ENCODE data around the gene ARHGAP22. TPM values are rescaled to one million over a fixed set of nuclear protein-coding genes. Genes with fewer than 3 reads are reported as not detected.

Gene ARHGAP22
- total and polyA plus RNA-seq, 2 experiments from 2014 or later, result 4.8 to 10.7 TPM

DNA sequence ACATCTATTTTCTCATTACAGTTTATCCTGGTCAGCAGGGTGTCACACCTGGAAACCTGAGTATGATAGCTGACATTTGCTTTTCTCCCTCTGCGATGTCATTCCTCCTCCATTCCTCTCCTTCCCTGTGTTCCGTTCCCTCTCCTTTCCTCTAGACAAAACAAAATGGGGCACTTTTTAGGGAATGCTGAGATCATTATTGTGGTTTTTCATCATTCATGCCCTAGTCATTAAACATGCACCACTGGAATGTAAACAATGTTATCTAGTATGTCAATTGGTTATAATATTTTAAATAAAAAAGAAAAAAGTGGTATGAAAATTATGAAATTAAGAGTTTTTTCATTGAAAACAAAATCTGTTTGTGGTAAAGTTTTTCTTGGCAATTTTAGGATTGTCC is 165.8 kb downstream of the ARHGAP22 start (continued):
- TF ChIP-seq CTCF (conservative IDR thresholded peaks at IDR 0.05; ENCODE audit: low read depth in 2 of 2), result no peak
- no peak for TF ChIP-seq ZNF114 (CRISPR knock-in tag; IDR thresholded peaks at IDR 0.05)
- TF ChIP-seq NANOG (IDR thresholded peaks at IDR 0.05; ENCODE audit: borderline replicate concordance), result no peak
- TF ChIP-seq EZH2 (IDR thresholded peaks at IDR 0.05; ENCODE audit: low read depth, unreplicated experiment), result no peak
- TF ChIP-seq JUNB (IDR thresholded peaks at IDR 0.05; ENCODE audit: unreplicated experiment), result no peak
- TF ChIP-seq ZNF331 (CRISPR knock-in tag; IDR thresholded peaks at IDR 0.05; ENCODE audit: low read depth), result no peak
- TF ChIP-seq, protein P1, sequence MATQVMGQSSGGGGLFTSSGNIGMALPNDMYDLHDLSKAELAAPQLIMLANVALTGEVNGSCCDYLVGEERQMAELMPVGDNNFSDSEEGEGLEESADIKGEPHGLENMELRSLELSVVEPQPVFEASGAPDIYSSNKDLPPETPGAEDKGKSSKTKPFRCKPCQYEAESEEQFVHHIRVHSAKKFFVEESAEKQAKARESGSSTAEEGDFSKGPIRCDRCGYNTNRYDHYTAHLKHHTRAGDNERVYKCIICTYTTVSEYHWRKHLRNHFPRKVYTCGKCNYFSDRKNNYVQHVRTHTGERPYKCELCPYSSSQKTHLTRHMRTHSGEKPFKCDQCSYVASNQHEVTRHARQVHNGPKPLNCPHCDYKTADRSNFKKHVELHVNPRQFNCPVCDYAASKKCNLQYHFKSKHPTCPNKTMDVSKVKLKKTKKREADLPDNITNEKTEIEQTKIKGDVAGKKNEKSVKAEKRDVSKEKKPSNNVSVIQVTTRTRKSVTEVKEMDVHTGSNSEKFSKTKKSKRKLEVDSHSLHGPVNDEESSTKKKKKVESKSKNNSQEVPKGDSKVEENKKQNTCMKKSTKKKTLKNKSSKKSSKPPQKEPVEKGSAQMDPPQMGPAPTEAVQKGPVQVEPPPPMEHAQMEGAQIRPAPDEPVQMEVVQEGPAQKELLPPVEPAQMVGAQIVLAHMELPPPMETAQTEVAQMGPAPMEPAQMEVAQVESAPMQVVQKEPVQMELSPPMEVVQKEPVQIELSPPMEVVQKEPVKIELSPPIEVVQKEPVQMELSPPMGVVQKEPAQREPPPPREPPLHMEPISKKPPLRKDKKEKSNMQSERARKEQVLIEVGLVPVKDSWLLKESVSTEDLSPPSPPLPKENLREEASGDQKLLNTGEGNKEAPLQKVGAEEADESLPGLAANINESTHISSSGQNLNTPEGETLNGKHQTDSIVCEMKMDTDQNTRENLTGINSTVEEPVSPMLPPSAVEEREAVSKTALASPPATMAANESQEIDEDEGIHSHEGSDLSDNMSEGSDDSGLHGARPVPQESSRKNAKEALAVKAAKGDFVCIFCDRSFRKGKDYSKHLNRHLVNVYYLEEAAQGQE (IDR thresholded peaks at IDR 0.05; ENCODE audit: unreplicated experiment), result no peak

GRCh38 chr10:48437546-48437945 is 167.3 kb downstream of the ARHGAP22 start:
- no peak overlapping the region for H3K4me3 Mint-ChIP-seq
- TF ChIP-seq POLR2AphosphoS5 (IDR thresholded peaks at IDR 0.05; ENCODE audit: low read depth), result no peak
- TF ChIP-seq EZH2 (IDR thresholded peaks at IDR 0.05; ENCODE audit: low read depth, unreplicated experiment), result no peak
- TF ChIP-seq, protein P1 (IDR thresholded peaks at IDR 0.05; ENCODE audit: unreplicated experiment), result no peak
- no peak for TF ChIP-seq CTCF (conservative IDR thresholded peaks at IDR 0.05; ENCODE audit: low read depth in 2 of 2)
- TF ChIP-seq ZNF114 (CRISPR knock-in tag; IDR thresholded peaks at IDR 0.05), result no peak
- no peak for TF ChIP-seq EZH2phosphoT487 (IDR thresholded peaks at IDR 0.05; ENCODE audit: unreplicated experiment)

More at GRCh38 chr10:48437546-48437945, 167.3 kb downstream of the ARHGAP22 start:
- no peaks in the 10 kb centered on the region for H3K36me3 ChIP-seq (ENCODE audit: insufficient read depth)
- no peaks in the 10 kb centered on the region for H3F3A ChIP-seq (replicated peaks; ENCODE audit: low read depth)
- no peak overlapping the region for H2AFZ ChIP-seq
- ATAC-seq, result no peak
- no peaks in the 10 kb centered on the region for H4K20me1 ChIP-seq (replicated peaks; ENCODE audit: insufficient read depth)
- H3K27me3 Mint-ChIP-seq (ENCODE audit: insufficient read depth, low read depth, poor library complexity), result no peaks in the 10 kb centered on the region
- H3K36me3 Mint-ChIP-seq (ENCODE audit: low read depth), result no peaks in the 10 kb centered on the region; the same call in 2 of the 3 replicates
- H3K27ac ChIP-seq (ENCODE audit: low read depth), result no peak overlapping the region
- no peaks in the 10 kb centered on the region for H3K4me1 ChIP-seq (ENCODE audit: insufficient read depth)
- DNase-seq (ENCODE audit: low spot score), result no peak
- H3K4me2 ChIP-seq, result no peak overlapping the region
- no peaks in the 10 kb centered on the region for H3K79me2 ChIP-seq (replicated peaks; ENCODE audit: insufficient read depth)
- H3K4me1 Mint-ChIP-seq, result no peaks in the 10 kb centered on the region; the same call in 2 of the 3 replicates
- H3K9me3 Mint-ChIP-seq, result no peaks in the 10 kb centered on the region
- H3K9me2 ChIP-seq (ENCODE audit: insufficient read depth), result 0 out of 2 replicates have a peak, but pooled peaks cover 5% of the 10 kb centered on the region
- H3K4me3 ChIP-seq, result no peak overlapping the region
- H3K27ac Mint-ChIP-seq, result no peak overlapping the region
- no peaks in the 10 kb centered on the region for H3K27me3 ChIP-seq (ENCODE audit: insufficient read depth)

Measured in GM23338 (cell line).